Esophagus muscularis mucosa (tissue), 4 donors: ENCODE data around the gene OSR1. TPM values are rescaled to one million over a fixed set of nuclear protein-coding genes. Genes with fewer than 3 reads are reported as not detected.

Source experiments
- DNase-seq: peaks from one replicate; pipeline ENCODE4 v3.0.0-alpha.2; 2017; ENCODE audit errors: extremely low spot score
- H3K27ac ChIP-seq, 4 donors: fragments of 200-600 bp; sonication (generic); replicated peaks in 1 of 4; 1 replicate in 3 of 4; 2 replicates in 1 of 4; pipeline ENCODE4 v1.5.1; 2016 to 2019; ENCODE audit warnings: mild to moderate bottlenecking in 1 of 4
- H3K27me3 ChIP-seq, 4 donors: fragments of 200-600 bp; sonication (generic); one replicate each; pipeline versions ENCODE4 v1.5.1 to v1.6.0; 2016 to 2019
- H3K36me3 ChIP-seq, 4 donors: fragments of 200-600 bp; sonication (generic); one replicate each; pipeline ENCODE4 v1.5.1; 2016 to 2019
- H3K4me1 ChIP-seq, 4 donors: fragments of 200-600 bp; sonication (generic); one replicate each; pipeline ENCODE4 v1.5.1; 2016 to 2019
- H3K4me3 ChIP-seq, 4 donors: fragments of 200-600 bp; sonication (generic); 1 replicate in 2 of 4; 2 replicates in 2 of 4; pipeline ENCODE4 v1.5.1; 2016 to 2019; ENCODE audit warnings: mild to moderate bottlenecking in 4 of 4, moderate library complexity in 1 of 4
- H3K9me3 ChIP-seq, 4 donors: fragments of 200-600 bp; sonication (generic); 1 replicate in 3 of 4; 2 replicates in 1 of 4; pipeline ENCODE4 v1.5.1; 2016 to 2019
- EP300 ChIP-seq: sonication (generic); formaldehyde crosslinking; IDR thresholded peaks from one replicate; pipeline ENCODE4 v1.6.1; 2017; ENCODE audit warnings: antibody characterized with exemption
- POLR2A ChIP-seq: fragments of 450-650 bp; IDR thresholded peaks from one replicate; pipeline ENCODE4 v1.6.1; 2017; ENCODE audit warnings: antibody characterized with exemption, moderate library complexity, mild to moderate bottlenecking, low read depth
- POLR2AphosphoS5 ChIP-seq, 2 donors: sonication (generic); formaldehyde crosslinking; IDR thresholded peaks; one replicate each; pipeline ENCODE4 v1.6.1; 2017; ENCODE audit warnings: antibody characterized with exemption in 2 of 2
- WGBS: methylation state at CpG from one replicate; pipeline ENCODE4 v1.1.5; 2018; 5-methylcytosine and 5-hydroxymethylcytosine counted together
- intact Hi-C: fragments of 100-400 bp; cut with DNase I; formaldehyde crosslinking; loops from one replicate; pipeline ENCODE4 v1.15.1; 2023
- total RNA-seq, 4 donors: library from RNA; depleted of rRNA; stranded (reverse); fragments of >200 nt; gene quantifications; one replicate each; pipeline versions ENCODE4 v1.1.0 to v1.2.1, GENCODE V29; 2016
- TF ChIP-seq, protein P1 (sequence below), 3 experiments: fragments of 200-600 bp in 2 of 3; fragments of 450-650 bp in 1 of 3; sonication (generic) in 2 of 3; IDR thresholded peaks; one replicate each; pipeline ENCODE4 v1.5.1; 2017 to 2019; ENCODE audit warnings: antibody characterized with exemption in 3 of 3, mild to moderate bottlenecking in 2 of 3, moderate library complexity in 1 of 3

Gene OSR1
- total RNA-seq, 4 donors from 2014 or later = 50.3 to 99.6 (median 74.7) TPM

DNA sequence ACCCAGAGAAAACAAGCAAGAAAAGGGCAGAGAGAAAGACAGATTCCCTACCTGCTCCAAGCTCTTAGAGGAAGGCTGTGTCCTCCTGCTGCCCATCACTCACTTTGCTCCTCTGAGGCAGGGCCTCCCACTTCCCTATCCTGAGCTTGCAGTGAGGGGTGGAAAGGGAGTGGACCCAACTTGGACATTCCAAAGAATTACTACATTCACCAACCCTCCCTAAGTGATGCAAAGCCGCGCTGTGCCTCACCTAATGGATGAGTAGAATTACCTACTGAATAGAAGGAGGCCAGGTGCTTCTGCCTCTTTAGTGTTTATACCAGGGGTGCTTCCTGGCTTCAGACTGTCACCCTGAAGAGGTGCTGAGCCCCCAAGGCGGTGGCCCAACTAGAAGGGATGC, 5.6 kb upstream of the OSR1 start:
- intact Hi-C loops = loop anchor here (5.0 to 10.0 kb wide), 4 partner anchors 377 to 932 kb away; no protein-coding TSS in a partner anchor
- peak overlapping the region in 1 of 4 donors; percentile 94 for H3K27ac ChIP-seq
- peak; percentile 91 for DNase-seq
- H3K4me3 ChIP-seq = peak overlapping the region in 3 of 4 donors; percentile 52 to 70 (median 67)
- TF ChIP-seq POLR2AphosphoS5 (IDR thresholded peaks at IDR 0.05) (no peak), POLR2A (no peak)
- TF ChIP-seq, protein P1, sequence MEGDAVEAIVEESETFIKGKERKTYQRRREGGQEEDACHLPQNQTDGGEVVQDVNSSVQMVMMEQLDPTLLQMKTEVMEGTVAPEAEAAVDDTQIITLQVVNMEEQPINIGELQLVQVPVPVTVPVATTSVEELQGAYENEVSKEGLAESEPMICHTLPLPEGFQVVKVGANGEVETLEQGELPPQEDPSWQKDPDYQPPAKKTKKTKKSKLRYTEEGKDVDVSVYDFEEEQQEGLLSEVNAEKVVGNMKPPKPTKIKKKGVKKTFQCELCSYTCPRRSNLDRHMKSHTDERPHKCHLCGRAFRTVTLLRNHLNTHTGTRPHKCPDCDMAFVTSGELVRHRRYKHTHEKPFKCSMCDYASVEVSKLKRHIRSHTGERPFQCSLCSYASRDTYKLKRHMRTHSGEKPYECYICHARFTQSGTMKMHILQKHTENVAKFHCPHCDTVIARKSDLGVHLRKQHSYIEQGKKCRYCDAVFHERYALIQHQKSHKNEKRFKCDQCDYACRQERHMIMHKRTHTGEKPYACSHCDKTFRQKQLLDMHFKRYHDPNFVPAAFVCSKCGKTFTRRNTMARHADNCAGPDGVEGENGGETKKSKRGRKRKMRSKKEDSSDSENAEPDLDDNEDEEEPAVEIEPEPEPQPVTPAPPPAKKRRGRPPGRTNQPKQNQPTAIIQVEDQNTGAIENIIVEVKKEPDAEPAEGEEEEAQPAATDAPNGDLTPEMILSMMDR (IDR thresholded peaks at IDR 0.05) = no peak
- peaks cover 11 to 43% (median 33%) of the 10 kb centered on the region in 4 donors for H3K4me1 ChIP-seq
- H3K36me3 ChIP-seq = no peaks in the 10 kb centered on the region
- peaks cover 0 to 1% (median 0%) of the 10 kb centered on the region in 4 donors for H3K27me3 ChIP-seq
- no peaks in the 10 kb centered on the region for H3K9me3 ChIP-seq
- 82% methylated on average over 3 of the region's 3 CpGs for WGBS

DNA sequence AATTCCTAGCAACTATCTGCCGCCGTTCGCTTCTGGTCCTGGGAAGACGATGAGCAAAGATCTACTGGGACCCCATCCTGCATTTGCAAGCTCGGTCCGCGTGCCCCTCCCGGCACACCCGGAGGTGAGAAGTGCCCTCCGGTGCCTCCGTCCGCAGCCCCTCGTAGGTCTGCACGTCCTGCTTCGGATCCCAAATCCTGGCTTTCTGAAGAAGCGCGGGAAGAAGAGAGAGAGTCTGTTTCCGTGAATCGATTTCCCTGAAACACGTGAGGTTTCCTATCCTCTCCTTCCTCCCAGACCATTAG, 5.0 kb upstream of the OSR1 start:
- TF ChIP-seq POLR2AphosphoS5 (IDR thresholded peaks at IDR 0.05) (no peak), EP300 (no peak), POLR2A (no peak)
- TF ChIP-seq, protein P1 (IDR thresholded peaks at IDR 0.05) = no peak
- Histone ChIP-seq H3K9me3 (no peaks in the 10 kb centered on the region), H3K27me3 (peaks cover 0 to 6% (median 0%) of the 10 kb centered on the region in 4 donors), H3K36me3 (no peaks in the 10 kb centered on the region), H3K27ac (peak overlapping the region; percentile 87 to 94 (median 91)), H3K4me3 (peak overlapping the region; percentile 52 to 74 (median 68)), H3K4me1 (peaks cover 14 to 48% (median 38%) of the 10 kb centered on the region in 4 donors)
- intact Hi-C loops = loop anchor here (2.0 to 10.0 kb wide), 5 partner anchors 376 to 931 kb away; no protein-coding TSS in a partner anchor
- WGBS = 16% methylated on average over 20 of the region's 20 CpGs
- peak; percentile 75 for DNase-seq

DNA sequence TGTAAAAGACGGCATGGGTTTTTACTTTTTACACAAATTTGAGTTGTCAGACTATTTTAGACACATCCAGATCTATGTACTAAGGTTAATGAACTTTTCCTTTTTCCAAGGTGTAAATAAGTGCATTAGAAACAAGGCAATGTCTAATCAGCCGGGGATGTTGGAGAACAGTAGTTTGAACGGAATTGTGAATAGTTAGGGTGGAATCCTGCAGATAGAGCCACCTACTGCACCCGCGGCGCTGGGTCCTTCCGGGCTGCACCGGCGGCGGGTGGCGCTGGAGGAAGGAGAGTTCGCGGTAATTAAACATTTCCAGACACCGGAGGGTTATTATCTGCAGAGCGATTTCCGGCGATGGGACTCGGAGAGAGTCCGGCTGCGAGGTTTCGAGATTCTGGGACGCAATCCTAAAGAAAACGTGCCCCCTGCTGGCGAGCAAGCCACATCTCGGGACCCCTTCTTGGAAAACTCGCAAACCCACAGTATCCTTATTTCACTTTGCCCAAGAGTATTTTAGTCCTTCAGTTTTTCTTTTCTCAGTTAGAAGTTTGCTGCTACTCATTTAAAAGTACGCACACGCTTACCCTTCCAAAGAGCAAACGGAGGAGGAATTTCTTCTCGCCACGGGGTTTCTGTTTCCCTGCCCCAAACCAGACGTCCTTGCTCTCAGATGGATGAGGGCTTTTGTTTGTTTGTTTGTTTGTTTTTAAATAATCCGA, 4.5 kb upstream of the OSR1 start:
- intact Hi-C loops = loop anchor here (2.0 to 10.0 kb wide), 5 partner anchors 376 to 931 kb away; no protein-coding TSS in a partner anchor
- peak; percentile 93 for DNase-seq
- Histone ChIP-seq H3K4me1 (peaks cover 14 to 53% (median 43%) of the 10 kb centered on the region in 4 donors), H3K36me3 (no peaks in the 10 kb centered on the region), H3K27me3 (peaks cover 0 to 6% (median 0%) of the 10 kb centered on the region in 4 donors), H3K9me3 (no peaks in the 10 kb centered on the region), H3K27ac (peak overlapping the region; percentile 87 to 94 (median 91)), H3K4me3 (peak overlapping the region; percentile 52 to 74 (median 68))
- 2% methylated on average over 33 of the region's 33 CpGs for WGBS
- peak; percentile 46 to 66 for TF ChIP-seq POLR2AphosphoS5 (IDR thresholded peaks at IDR 0.05)
- no peak for TF ChIP-seq EP300
- no peak for TF ChIP-seq POLR2A
- TF ChIP-seq, protein P1 (IDR thresholded peaks at IDR 0.05) = peak; percentile 79 to 84 (median 81)

DNA sequence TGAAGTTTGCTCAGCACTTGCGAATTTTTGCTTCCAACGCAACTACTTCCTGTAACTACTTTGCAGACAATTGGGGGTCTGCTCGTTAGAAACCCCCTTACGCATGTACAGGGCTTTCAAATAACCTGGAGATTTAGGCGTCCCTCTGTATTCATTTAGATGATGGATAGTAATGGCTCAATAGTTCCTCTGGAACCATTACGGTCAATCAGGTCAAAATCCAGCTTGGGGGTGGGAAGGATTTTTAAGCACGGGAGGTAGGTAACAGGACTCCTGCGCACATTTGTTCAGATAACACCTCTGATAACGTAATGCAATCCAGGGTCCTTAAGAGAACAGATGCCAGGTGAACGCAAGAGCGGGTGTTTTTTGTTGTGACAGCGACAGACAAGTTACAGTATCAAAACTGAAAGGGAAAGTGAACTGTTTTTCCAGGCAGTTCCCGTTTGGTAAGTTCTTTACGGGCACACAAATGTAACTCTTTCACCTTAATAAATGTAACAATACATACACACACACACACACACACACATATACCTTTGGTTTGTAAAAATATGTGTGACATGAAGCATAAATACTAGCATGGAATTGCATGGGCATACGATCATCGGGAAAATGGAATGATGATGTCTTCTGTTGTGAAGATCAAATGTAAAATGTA, 3.8 kb upstream of the OSR1 start:
- TF ChIP-seq, protein P1 (IDR thresholded peaks at IDR 0.05) = no peak
- no peak for TF ChIP-seq POLR2A
- no peak for TF ChIP-seq POLR2AphosphoS5 (IDR thresholded peaks at IDR 0.05)
- no peak for TF ChIP-seq EP300
- intact Hi-C loops = loop anchor here (2.0 to 10.0 kb wide), 5 partner anchors 375 to 930 kb away; no protein-coding TSS in a partner anchor
- H3K36me3 ChIP-seq = no peaks in the 10 kb centered on the region
- peak overlapping the region; percentile 87 to 94 (median 91) for H3K27ac ChIP-seq
- peaks cover 20 to 59% (median 50%) of the 10 kb centered on the region in 4 donors for H3K4me1 ChIP-seq
- H3K4me3 ChIP-seq = peak overlapping the region; percentile 52 to 74 (median 68)
- DNase-seq = peak; percentile 90
- WGBS = 10% methylated on average over 16 of the region's 16 CpGs
- no peaks in the 10 kb centered on the region for H3K9me3 ChIP-seq
- H3K27me3 ChIP-seq = peaks cover 0 to 10% (median 0%) of the 10 kb centered on the region in 4 donors
